B cell (primary cell): ENCODE measurements around the gene SASH1. TPM values are rescaled to one million over a fixed set of nuclear protein-coding genes. Genes with fewer than 3 reads are reported as not detected.

Experiments
- ATAC-seq: fragments of 200-7000 bp; cut with Tn5 transposase; one replicate; pipeline ENCODE4 v1.10.0; 2021; ENCODE audit warnings: low read depth, mild to moderate bottlenecking, moderate number of reproducible peaks, moderate library complexity
- CTCF ChIA-PET: fragments of 350-600 bp; sonication (Branson Sonifier 250); formaldehyde crosslinking; loops from one replicate; lab custom pipeline; 2021; ENCODE audit warnings: antibody characterized with exemption, inconsistent platforms; lab: Charles Lee
- POLR2A ChIA-PET: fragments of 350-600 bp; sonication (Branson Sonifier 250); formaldehyde crosslinking; loops from one replicate; lab custom pipeline; 2021; ENCODE audit warnings: antibody characterized with exemption; lab: Charles Lee
- DNase-seq: peaks from one replicate; pipeline ENCODE4 v3.0.0; 2013
- H2AFZ ChIP-seq: 2 replicates; pipeline ENCODE4 v1.6.1; 2012; ENCODE audit warnings: mild to moderate bottlenecking, low read depth, low read length; ENCODE audit not compliant: insufficient read depth, poor library complexity, severe bottlenecking
- H3K27ac ChIP-seq, 2 donors: 1 replicate in 1 of 2; 2 replicates in 1 of 2; pipeline ENCODE4 v1.5.1; 2012 to 2013; ENCODE audit warnings: low read length in 2 of 2, mild to moderate bottlenecking in 2 of 2, moderate library complexity in 1 of 2
- H3K27me3 ChIP-seq, 4 experiments: fragments of 200-600 bp in 1 of 4; sonication (generic) in 1 of 4; replicated peaks in 1 of 4; 1 replicate in 2 of 4; 2 replicates in 2 of 4; pipeline versions ENCODE4 v1.6.1 to v1.7.0; 2013 to 2016; ENCODE audit warnings: low read length in 3 of 4, mild to moderate bottlenecking in 2 of 4, mixed read lengths in 1 of 4, moderate library complexity in 1 of 4; ENCODE audit not compliant: insufficient read depth in 4 of 4, control insufficient read depth in 3 of 4; ENCODE audit errors: control extremely low read depth in 1 of 4
- H3K36me3 ChIP-seq, 2 experiments: replicated peaks in 1 of 2; 1 replicate in 1 of 2; 2 replicates in 1 of 2; pipeline versions ENCODE4 v1.6.1 to v1.7.1; 2013; ENCODE audit warnings: low read length in 1 of 2; ENCODE audit not compliant: insufficient read depth in 2 of 2, control insufficient read depth in 1 of 2; ENCODE audit errors: control extremely low read depth in 1 of 2, extremely low read depth in 1 of 2
- H3K4me1 ChIP-seq, 2 donors: fragments of 200-600 bp in 1 of 2; sonication (generic) in 1 of 2; 1 replicate in 1 of 2; 2 replicates in 1 of 2; pipeline versions ENCODE4 v1.5.1 to v1.6.1; 2013 to 2017; ENCODE audit warnings: low read length in 2 of 2; ENCODE audit not compliant: control insufficient read depth in 2 of 2, insufficient read depth in 2 of 2
- H3K4me2 ChIP-seq: replicated peaks from 2 replicates; pipeline ENCODE3; 2012; ENCODE audit warnings: mild to moderate bottlenecking, low read depth, low read length; ENCODE audit not compliant: poor library complexity, severe bottlenecking
- H3K4me3 ChIP-seq, 5 experiments: fragments of 200-600 bp in 1 of 5; sonication (generic) in 1 of 5; 1 replicate in 3 of 5; 2 replicates in 2 of 5; pipeline versions ENCODE4 v1.5.1 to v1.7.0; 2011 to 2016; ENCODE audit warnings: low read length in 4 of 5, mild to moderate bottlenecking in 4 of 5, low read depth in 2 of 5, control low read depth in 1 of 5, moderate library complexity in 1 of 5; ENCODE audit not compliant: insufficient read depth in 1 of 5; ENCODE audit errors: control extremely low read depth in 1 of 5, extremely low read depth in 1 of 5
- H3K79me2 ChIP-seq: fragments of 200-600 bp; sonication (generic); one replicate; pipeline ENCODE4 v1.6.0; 2016; ENCODE audit warnings: low read length; ENCODE audit not compliant: control insufficient read depth, insufficient read depth
- H3K9ac ChIP-seq: fragments of 200-600 bp; sonication (generic); 2 replicates; pipeline ENCODE4 v1.6.1; 2017; ENCODE audit warnings: mild to moderate bottlenecking, low read length, moderate library complexity
- H3K9me3 ChIP-seq, 3 donors: one replicate each; pipeline versions ENCODE4 v1.6.1 to v1.7.1; 2013; ENCODE audit warnings: low read length in 2 of 3; ENCODE audit not compliant: control insufficient read depth in 2 of 3, insufficient read depth in 1 of 3; ENCODE audit errors: control extremely low read depth in 1 of 3
- H4K20me1 ChIP-seq: 2 replicates; pipeline ENCODE4 v1.6.0; 2012; ENCODE audit warnings: mild to moderate bottlenecking, low read length; ENCODE audit not compliant: insufficient read depth, control insufficient read depth, poor library complexity, severe bottlenecking
- H3K27ac Mint-ChIP-seq: one replicate; pipeline ENCODE4 v1.8.0; 2021; ENCODE audit warnings: mixed read lengths
- H3K27me3 Mint-ChIP-seq: one replicate; pipeline ENCODE4 v1.8.0; 2021; ENCODE audit warnings: mixed read lengths
- H3K4me1 Mint-ChIP-seq: one replicate; pipeline ENCODE4 v1.8.0; 2021; ENCODE audit warnings: mixed read lengths
- H3K4me3 Mint-ChIP-seq: one replicate; pipeline ENCODE4 v1.8.0; 2021; ENCODE audit warnings: mixed read lengths
- H3K9me3 Mint-ChIP-seq: one replicate; pipeline ENCODE4 v1.8.0; 2022; ENCODE audit warnings: mixed read lengths; ENCODE audit not compliant: insufficient read depth
- CTCF ChIP-seq: fragments of 200-600 bp; IDR thresholded peaks from one replicate; pipeline ENCODE4 v1.8.0; 2022; ENCODE audit warnings: antibody characterized with exemption, mild to moderate bottlenecking
- EZH2 ChIP-seq: IDR thresholded peaks from 2 replicates; pipeline ENCODE4 v1.6.1; 2012; ENCODE audit warnings: borderline replicate concordance, low read depth, mild to moderate bottlenecking, moderate library complexity, low read length; ENCODE audit not compliant: insufficient read depth, poor library complexity, severe bottlenecking
- WGBS: methylation state at CpG from one replicate; pipeline ENCODE4 v1.1.5; 2013; ENCODE audit warnings: missing lambda C conversion rate; ENCODE audit not compliant: insufficient coverage; 5-methylcytosine and 5-hydroxymethylcytosine counted together
- intact Hi-C: fragments of 100-400 bp; cut with micrococcal nuclease; formaldehyde crosslinking; loops from one replicate; pipeline ENCODE4 v1.10.0; 2022
- polyA plus RNA-seq: library from polyadenylated mRNA; depleted of rRNA; stranded (reverse); fragments of >200 nt; gene quantifications from 2 replicates; pipeline ENCODE4 v1.2.3, GENCODE V29; 2012
- total RNA-seq, 2 donors: library from RNA; stranded (reverse); fragments of 120-200 nt in 1 of 2; gene quantifications; 1 replicate in 1 of 2; 2 replicates in 1 of 2; pipeline versions ENCODE4 v1.2.3 to v1.2.4, GENCODE V29; 2013 to 2022

SASH1 gene
- total and polyA plus RNA-seq, 2 donors (not counting 1 experiment from before 2014, with no cell fraction given), result 0.01 to 0.07 TPM

- H3K9me3 Mint-ChIP-seq, result no peaks in the 10 kb centered on the region
- peak overlapping the region; percentile 18 for H3K4me3 Mint-ChIP-seq
- intact Hi-C loops, result no loop called here
- Histone ChIP-seq H3K27me3 (no peaks in the 10 kb centered on the region), H3K79me2 (no peaks in the 10 kb centered on the region), H3K4me2 (no peak overlapping the region), H2AFZ (no peak overlapping the region), H3K4me1 (peaks cover 23 to 24% of the 10 kb centered on the region in 2 donors), H3K27ac (no peak overlapping the region), H4K20me1 (no peaks in the 10 kb centered on the region), H3K9me3 (peaks cover 0 to 6% (median 0%) of the 10 kb centered on the region in 3 donors), H3K4me3 (no peak overlapping the region), H3K9ac (no peak overlapping the region), H3K36me3 (no peaks in the 10 kb centered on the region)
- DNase-seq, result no peak
- ChIA-PET CTCF (interaction anchor here (1.9 kb wide), 1 partner anchor 36 kb away, joined by 8 read pairs; no protein-coding TSS in a partner anchor), POLR2A (interaction anchor here (0.6 kb wide), 1 partner anchor 221 kb away, joined by 3 read pairs; no protein-coding TSS in a partner anchor)
- ATAC-seq, result no peak
- H3K4me1 Mint-ChIP-seq, result peaks cover 42% of the 10 kb centered on the region
- no CpG with 5 or more reads among the region's 7 CpGs for WGBS
- no peak overlapping the region for H3K27ac Mint-ChIP-seq
- TF ChIP-seq CTCF, result no peak
- TF ChIP-seq EZH2, result no peak
- H3K27me3 Mint-ChIP-seq, result no peaks in the 10 kb centered on the region
These were observed 181.8 kb downstream of the SASH1 start for GRCh38 chr6:148524471-148524882.

- peak overlapping the region; percentile 18 for H3K4me3 Mint-ChIP-seq
- POLR2A ChIA-PET, result no interaction called here
- intact Hi-C loops, result no loop called here
These were observed 182.3 kb downstream of the SASH1 start for GRCh38 chr6:148524976-148525375.

More at GRCh38 chr6:148524976-148525375, 182.3 kb downstream of the SASH1 start:
- no peaks in the 10 kb centered on the region for H3K9me3 Mint-ChIP-seq
- no peaks in the 10 kb centered on the region for H3K27me3 Mint-ChIP-seq
- H3K4me2 ChIP-seq, result no peak overlapping the region
- no peaks in the 10 kb centered on the region for H3K36me3 ChIP-seq
- no peak overlapping the region for H3K27ac Mint-ChIP-seq
- no peaks in the 10 kb centered on the region for H3K79me2 ChIP-seq
- TF ChIP-seq EZH2 (no peak), CTCF (no peak)
- H3K27ac ChIP-seq, result no peak overlapping the region
- H3K9ac ChIP-seq, result no peak overlapping the region
- peaks cover 0 to under 1% (median 0%) of the 10 kb centered on the region in 3 donors for H3K9me3 ChIP-seq
- no peak overlapping the region for H3K4me3 ChIP-seq
- ATAC-seq (no peak), DNase-seq (no peak)
- CTCF ChIA-PET, result interaction anchor here (1.9 kb wide), 1 partner anchor 35 kb away, joined by 8 read pairs; no protein-coding TSS in a partner anchor
- peaks cover 19 to 21% of the 10 kb centered on the region in 2 donors for H3K4me1 ChIP-seq
- H4K20me1 ChIP-seq, result no peaks in the 10 kb centered on the region
- H2AFZ ChIP-seq, result no peak overlapping the region
- H3K4me1 Mint-ChIP-seq, result peaks cover 37% of the 10 kb centered on the region
- 89% methylated on average over 7 of the region's 8 CpGs for WGBS
- H3K27me3 ChIP-seq, result no peaks in the 10 kb centered on the region
